Measurements from ENCODE around the gene ITGA1.
"Not testable (repeated sequence)": the region's sequence is repeated elsewhere in the genome, so short reads cannot be mapped to it uniquely, and the experiment has no call there.

The ITGA1 gene

DNA sequence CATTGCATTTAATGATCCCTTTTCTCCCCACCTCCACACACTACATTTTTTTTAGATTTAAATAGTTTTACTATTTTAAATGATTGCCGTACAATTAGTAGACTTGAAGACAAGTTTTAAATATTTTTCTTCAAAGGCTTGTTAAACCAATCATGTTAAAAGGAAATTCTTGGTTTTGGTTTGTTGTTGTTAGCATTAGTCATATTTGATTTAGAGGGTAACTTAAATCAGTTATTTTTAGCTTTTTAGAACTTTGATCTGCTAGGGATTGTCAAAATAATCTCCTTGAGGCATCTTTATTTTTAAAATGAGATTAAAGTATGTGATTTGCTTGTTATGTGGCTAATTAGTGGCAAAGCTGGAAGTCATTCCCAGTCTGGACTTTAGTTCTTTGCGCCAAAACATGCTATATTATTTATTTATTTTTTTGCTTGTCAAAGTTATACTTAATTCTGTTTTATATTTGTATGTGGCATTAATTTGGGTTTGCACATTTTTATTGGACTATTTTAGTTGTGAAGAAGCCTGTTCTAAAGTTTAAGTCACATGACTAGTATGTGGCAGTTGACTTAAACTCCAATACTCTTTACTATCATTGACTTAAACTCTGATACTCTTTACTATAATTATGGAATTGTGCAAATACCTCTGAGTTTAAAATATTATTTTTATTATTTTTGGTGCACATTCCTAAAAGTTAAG is 14.7 kb downstream of the ITGA1 start:
- no peak for DNase-seq (ENCODE audit: low read depth)

GRCh38 chr5:52802974-52803336 is 15.2 kb downstream of the ITGA1 start:
- no peak for DNase-seq (ENCODE audit: low read depth)

GRCh38 chr5:52804387-52804791 is 16.7 kb downstream of the ITGA1 start:
- no peak for DNase-seq (ENCODE audit: low read depth)

DNA sequence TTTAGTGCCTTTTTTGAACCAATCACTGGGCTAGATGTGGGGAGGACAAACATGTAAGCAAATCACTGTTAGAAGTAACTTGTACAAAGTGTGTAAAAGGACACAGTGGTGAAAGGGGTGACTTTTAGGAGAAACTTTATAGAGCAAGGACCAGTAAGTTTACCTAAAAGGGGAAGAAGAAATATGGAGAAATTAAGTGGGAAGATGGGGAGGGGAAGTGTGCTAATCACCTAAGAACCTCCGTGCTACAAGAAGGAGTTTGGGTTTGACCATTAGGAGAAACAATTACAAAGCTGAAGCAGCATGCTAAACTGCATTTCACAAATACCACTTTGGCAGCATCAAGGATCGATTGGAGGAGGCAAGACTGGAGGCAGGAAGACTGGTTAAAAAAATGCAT is 17.3 kb downstream of the ITGA1 start:
- DNase-seq (ENCODE audit: low read depth): no peak

DNA sequence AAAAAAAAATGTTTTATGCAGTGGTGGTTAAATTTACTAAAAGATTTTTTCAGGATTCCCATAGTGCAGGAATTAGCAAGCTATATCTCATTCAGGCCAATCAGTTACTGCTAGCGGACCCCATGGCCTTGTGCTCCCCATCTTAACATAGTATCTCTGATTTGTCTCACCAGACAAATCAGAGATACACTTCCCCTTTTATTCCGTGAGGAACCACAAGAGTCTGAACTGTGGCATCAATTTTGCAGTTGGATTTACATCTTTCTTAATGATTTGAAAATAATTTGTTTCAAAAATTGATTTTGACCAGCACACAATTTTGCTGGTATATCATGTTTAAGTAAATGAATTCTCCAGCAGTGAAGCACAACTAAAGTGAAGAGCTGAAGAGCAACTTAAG is 17.9 kb downstream of the ITGA1 start:
- DNase-seq (ENCODE audit: low read depth): no peak

GRCh38 chr5:52807037-52807436 is 19.3 kb downstream of the ITGA1 start:
- DNase-seq (ENCODE audit: low read depth): no peak

- DNase-seq (ENCODE audit: low read depth): no peak
Observed at GRCh38 chr5:52807723-52808122, 20.0 kb downstream of the ITGA1 start.

DNA sequence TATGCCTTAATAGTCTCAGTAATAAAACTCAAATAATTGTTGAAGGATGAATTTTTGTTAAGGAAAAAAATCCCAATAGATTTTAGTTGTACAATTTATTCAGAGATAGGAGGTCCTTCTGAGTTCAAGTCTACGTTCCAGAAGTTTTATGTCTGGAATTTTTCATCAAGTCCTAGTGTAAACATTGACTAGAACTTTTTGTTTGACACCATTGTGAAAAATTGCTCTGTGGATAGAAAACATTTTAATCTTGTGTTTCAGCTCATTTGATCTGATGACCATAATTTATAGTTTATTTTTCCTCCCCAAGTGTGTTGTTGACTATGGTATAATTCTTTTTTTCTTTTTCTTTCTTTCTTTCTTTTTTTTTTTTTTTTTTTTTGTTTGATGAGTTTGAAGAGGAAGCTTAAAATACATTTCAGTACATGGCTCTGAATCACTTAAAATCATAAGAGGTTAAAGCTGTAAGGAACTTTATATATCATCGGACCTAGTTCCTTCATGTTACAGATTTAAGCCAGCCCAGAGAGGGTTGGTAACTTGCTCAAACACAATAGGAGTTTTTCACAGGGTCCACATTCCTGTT is 20.7 kb downstream of the ITGA1 start:
- DNase-seq (ENCODE audit: low read depth): no peak

- DNase-seq (ENCODE audit: low read depth): no peak
Observed at GRCh38 chr5:52809884-52810283, 22.2 kb downstream of the ITGA1 start.

- DNase-seq (ENCODE audit: low read depth): no peak
Observed at GRCh38 chr5:52810426-52810825, 22.7 kb downstream of the ITGA1 start.

- DNase-seq (ENCODE audit: low read depth): no peak
Observed at GRCh38 chr5:52811067-52811749, 23.5 kb downstream of the ITGA1 start.

DNA sequence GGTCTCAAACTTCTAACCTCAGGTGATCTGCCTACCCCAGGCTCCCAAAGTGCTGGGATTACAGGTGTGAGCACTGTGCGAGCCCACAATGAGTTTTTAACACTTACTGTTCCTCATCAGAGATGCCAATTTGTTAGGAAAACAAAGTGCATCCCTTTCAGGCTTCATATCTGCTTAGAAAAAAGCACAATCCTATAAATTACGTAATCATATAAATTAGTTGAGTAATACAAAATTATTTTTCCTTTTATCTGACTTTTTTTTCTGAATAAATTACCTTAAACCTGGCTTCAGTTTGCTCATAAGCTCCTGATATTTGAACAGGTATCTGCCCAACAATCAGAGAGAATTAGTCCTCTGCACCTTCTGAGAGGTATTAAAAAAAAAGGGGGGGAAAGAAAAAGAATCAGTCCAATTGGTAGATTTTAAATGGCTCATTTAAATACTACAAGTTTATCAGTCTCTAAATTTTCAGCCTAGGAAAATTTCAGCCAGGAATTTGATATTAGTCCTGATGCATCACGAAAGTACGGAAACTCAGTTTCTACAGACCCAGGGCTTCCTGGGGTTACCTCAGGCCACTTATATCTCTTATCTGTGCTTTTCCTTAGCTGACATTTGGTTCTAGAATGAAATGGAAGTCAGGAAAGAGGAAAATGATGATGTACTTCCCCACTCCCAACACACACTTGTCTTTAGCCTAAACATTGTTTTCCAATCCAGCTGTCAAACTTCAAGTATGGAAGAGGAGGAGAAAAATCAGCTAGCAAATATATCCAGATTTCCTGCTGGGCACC is 26.8 kb downstream of the ITGA1 start:
- DNase-seq (ENCODE audit: low read depth): no peak

GRCh38 chr5:52817818-52818217 is 30.1 kb downstream of the ITGA1 start:
- DNase-seq (ENCODE audit: low read depth): no peak

- no peak for DNase-seq (ENCODE audit: low read depth)
Observed at GRCh38 chr5:52818360-52818759, 30.6 kb downstream of the ITGA1 start.

GRCh38 chr5:52818807-52819206 is 31.1 kb downstream of the ITGA1 start:
- DNase-seq (ENCODE audit: low read depth): not testable (repeated sequence)

DNA sequence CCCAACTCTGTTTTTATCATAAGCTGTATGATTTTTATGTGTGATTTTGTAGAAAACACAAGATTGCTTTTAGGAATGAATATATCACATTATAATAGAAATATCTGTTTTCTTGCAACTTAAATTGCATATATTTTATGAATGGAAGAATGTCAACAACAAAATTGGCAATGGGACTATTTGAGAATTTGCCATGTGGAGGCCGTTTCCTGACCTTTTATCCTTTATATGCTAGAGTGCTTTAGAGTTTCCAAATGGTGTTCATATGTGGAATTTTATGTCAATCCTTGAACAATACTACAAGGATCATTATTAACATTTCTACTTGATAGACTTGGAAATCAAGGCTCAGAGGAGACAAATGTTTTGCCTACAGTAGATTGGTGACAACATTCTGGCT is 34.2 kb downstream of the ITGA1 start:
- DNase-seq (ENCODE audit: low read depth): no peak

DNA sequence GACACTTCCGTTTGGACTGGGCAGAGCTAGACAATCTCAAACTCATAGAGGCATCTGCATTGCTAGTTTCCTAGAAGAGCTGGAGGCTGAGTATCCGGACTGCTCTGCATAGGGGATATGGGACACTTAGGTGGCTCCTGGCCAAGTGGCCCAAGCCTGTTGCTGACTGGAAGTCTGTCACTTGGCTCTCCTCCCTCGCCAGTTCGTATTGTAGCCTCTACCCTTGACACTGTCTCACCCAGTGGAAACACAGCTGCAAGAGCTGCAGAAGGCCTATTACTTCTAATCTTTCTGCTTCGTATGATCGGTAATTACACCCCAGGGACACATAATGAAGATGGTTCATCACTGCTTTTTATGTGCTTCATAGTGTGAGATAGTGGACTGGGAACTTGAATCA is 34.7 kb downstream of the ITGA1 start:
- DNase-seq (ENCODE audit: low read depth): no peak

DNA sequence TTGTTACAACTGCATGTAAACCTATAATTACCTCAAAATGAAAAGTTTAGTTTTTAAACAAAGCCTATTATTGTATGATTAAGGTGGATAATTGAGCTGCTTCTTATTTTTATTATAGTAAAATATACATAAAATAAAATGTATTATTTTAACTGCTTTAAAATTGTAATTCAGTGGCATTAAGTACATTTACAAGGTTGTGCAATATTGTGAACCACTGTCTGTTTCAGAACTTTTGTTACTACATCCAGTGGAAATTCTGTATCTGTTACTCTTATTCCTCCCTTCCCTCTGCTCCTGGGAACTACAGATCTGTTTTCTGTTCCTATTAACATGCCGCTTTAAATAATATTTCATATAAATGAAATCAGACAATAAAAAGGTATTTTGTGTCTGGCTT is 37.1 kb downstream of the ITGA1 start:
- no peak for DNase-seq (ENCODE audit: low read depth)

DNA sequence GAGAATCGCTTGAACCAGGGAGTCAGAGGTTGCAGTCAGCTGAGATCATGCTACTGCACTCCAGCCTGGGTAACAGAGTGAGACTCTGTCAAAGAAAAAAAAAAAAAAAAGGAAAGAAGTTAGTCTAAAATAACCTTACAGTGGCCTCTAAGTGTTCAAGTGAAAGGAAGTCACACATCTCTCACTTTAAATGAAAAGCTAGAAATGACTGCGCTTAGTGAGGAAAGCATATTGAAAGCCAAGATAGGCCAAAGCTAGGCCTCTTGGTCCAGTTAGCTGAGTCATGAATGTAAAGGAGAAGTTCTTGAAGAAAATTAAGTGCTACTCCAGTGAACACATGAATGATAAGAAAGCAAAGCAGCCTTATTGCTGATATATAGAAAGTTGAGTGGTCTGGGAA is 38.1 kb downstream of the ITGA1 start:
- no peak for DNase-seq (ENCODE audit: low read depth)

- no peak for DNase-seq (ENCODE audit: low read depth)
Observed at GRCh38 chr5:52827815-52828214, 40.1 kb downstream of the ITGA1 start.

GRCh38 chr5:52829664-52830063 is 41.9 kb downstream of the ITGA1 start:
- DNase-seq (ENCODE audit: low read depth): no peak

- DNase-seq (ENCODE audit: low read depth): no peak
Observed at GRCh38 chr5:52830650-52831049, 42.9 kb downstream of the ITGA1 start.
